AG09309 (cell line): ENCODE results near the gene RFX7.
"Not testable (repeated sequence)": the region's sequence is repeated elsewhere in the genome, so short reads cannot be mapped to it uniquely, and the experiment has no call there.

ENCODE experiments used
- DNase-seq: peaks from one replicate; pipeline ENCODE4 v3.0.0-alpha.2; 2010; ENCODE audit warnings: low read depth
- H3K4me3 ChIP-seq: 2 replicates; pipeline ENCODE4 v1.5.1; 2011; ENCODE audit warnings: mild to moderate bottlenecking, low read depth, low read length, moderate library complexity; ENCODE audit not compliant: control insufficient read depth
- CTCF ChIP-seq: IDR thresholded peaks from 2 replicates; pipeline ENCODE4 v1.5.1; 2011; ENCODE audit warnings: mild to moderate bottlenecking, low read depth, low read length, inconsistent platforms; ENCODE audit not compliant: insufficient read depth, control insufficient read depth; ENCODE audit errors: missing control alignments

The RFX7 gene

DNA sequence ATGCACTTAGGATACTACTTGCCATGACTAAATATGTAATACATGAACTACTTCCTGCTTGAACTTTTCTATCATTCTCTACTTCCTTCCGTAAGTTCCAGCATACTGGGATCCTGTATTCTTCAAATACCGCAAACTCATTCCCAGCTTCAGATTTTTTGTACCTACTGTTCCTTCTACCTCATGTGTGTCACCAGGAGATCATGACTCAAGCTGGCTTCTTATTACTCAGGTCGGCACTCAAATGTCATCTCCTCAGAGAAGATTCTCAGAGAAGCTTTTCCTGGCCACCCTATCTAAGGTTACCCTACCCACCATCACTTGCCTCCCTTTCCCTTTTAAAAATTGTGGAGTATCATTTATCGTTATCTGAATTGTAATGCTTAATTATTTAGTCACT is 66.7 kb downstream of the RFX7 start:
- no peak for DNase-seq
- H3K4me3 ChIP-seq = no peak overlapping the region
- TF ChIP-seq CTCF = no peak

DNA sequence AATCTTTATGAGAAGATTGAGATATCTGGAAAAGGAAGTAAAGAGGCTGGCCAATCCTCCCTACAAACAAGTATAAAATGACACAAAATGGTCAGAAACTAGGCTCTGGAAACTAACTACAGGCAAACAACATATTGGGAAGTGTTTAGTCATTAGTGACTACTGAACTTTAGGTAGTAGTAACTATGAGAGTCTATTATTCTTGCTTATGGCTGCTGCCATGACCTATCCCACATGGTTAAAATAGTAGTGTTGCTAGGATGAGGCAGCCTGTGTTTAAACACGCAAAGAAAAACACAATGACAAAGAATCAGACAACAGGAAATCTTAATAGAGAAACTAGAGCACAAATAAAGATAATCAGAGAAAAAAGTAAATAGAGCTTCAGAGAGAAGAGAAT is 67.9 kb downstream of the RFX7 start:
- H3K4me3 ChIP-seq = no peak overlapping the region
- TF ChIP-seq CTCF = no peak
- no peak for DNase-seq

GRCh38 chr15:56174649-56175048 is 69.0 kb downstream of the RFX7 start:
- DNase-seq = no peak
- no peak for TF ChIP-seq CTCF

DNA sequence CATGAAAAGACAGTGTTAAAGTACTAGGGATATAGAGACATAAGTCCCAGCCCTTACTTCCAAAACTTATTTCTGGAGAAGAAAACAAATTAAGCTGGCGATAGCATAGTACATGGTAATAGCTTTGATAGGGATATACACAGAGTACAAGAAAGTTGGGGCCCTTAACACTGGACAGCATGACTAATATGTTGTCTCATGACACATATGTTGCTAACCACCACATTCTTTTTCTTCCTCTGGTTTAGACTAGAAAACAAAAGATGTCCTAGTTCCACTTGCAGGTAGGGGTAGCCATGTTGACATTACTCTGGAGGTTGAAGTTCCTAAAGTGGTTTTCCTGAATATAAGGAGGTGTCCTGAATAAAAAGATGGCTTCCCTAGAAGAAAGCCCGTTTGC is 75.3 kb downstream of the RFX7 start:
- no peak overlapping the region for H3K4me3 ChIP-seq
- no peak for TF ChIP-seq CTCF
- no peak for DNase-seq

More at GRCh38 chr15:56174649-56175048, 69.0 kb downstream of the RFX7 start:
- no peak overlapping the region for H3K4me3 ChIP-seq

DNA sequence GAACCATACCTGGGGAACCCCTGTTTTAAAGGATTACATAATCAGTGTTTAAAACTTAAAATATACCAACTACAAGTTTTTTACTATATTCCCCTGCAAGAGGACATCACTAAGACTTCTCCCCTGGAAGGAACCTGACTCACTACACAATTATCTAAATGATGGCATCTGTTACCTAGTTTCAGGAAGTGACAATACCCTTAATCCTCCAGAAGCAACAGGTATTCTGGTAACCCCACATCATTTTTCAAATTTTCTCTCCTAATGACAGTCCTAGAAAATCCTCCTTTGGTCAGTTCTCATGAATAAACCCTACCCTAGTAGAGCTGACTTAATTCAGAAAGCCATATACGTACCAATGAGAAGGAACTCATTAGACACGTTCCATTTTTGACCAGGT is 78.4 kb downstream of the RFX7 start:
- H3K4me3 ChIP-seq = no peak overlapping the region
- DNase-seq = no peak
- TF ChIP-seq CTCF = no peak

GRCh38 chr15:56160966-56161365 is 82.7 kb downstream of the RFX7 start:
- no peak for TF ChIP-seq CTCF
- H3K4me3 ChIP-seq = no peak overlapping the region
- no peak for DNase-seq

DNA sequence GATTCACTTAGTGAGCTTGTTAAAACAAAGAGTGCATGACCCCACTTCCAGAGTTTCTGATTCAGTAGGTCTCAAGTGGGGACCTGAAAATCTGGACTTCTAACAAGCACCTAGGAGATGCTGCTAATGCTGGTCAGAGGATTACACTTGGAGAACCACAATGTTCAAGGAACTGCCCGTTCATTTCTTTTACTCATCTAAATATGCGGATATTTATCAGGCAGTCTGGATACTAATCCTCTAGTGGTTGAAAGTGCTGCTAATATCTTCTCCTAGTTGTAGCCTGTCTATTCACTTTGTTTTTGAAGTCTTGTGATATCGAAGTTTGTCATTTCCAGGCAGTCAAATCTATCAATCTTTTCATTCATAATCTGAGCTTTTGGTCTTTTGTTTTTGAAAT is 86.8 kb downstream of the RFX7 start:
- H3K4me3 ChIP-seq = no peak overlapping the region
- no peak for TF ChIP-seq CTCF
- no peak for DNase-seq

- not testable (repeated sequence) for H3K4me3 ChIP-seq, DNase-seq
Observed at GRCh38 chr15:56155278-56155677, 88.4 kb downstream of the RFX7 start.

DNA sequence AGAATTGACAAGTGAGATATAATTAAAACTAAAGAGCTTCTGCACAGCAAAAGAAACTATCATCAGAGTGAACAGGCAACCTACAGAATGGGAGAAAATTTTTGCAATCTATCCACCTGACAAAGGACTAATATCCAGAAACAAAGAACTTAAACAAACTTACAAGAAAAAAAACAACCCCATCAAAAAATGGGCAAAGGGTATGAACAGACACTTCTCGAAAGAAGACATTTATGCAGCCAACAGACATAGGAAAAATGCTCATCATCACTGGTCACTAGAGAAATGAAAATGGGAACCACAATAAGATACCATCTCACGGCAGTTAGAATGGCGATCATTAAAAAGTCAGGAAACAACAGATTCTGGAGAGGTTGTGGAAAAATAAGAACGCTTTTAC is 88.9 kb downstream of the RFX7 start:
- DNase-seq, H3K4me3 ChIP-seq: not testable (repeated sequence)
